AG04449 (cell line): ENCODE measurements around the gene PAIP2.
A peak's percentile ranks its signal among the peaks of the same experiment; 100 is the strongest.

Source experiments
- CTCF ChIA-PET: fragments of 350-600 bp; formaldehyde crosslinking; extraction: SDS; loops from one replicate; lab custom pipeline; 2021; ENCODE audit warnings: antibody characterized with exemption; lab: Yijun Ruan, JAX
- POLR2A ChIA-PET: fragments of 400-600, 350-600 bp; formaldehyde crosslinking; extraction: SDS; loops from one replicate; lab custom pipeline; 2020; ENCODE audit warnings: antibody characterized with exemption, inconsistent platforms; lab: Yijun Ruan, JAX
- DNase-seq: peaks from one replicate; pipeline ENCODE4 v3.0.0-alpha.2; 2010; ENCODE audit warnings: low read depth, low spot score
- H3K4me3 ChIP-seq: 2 replicates; pipeline ENCODE4 v1.5.1; 2011; ENCODE audit warnings: low read depth, mild to moderate bottlenecking, control low read depth, low read length
- TF ChIP-seq, protein P1 (sequence below): IDR thresholded peaks from one replicate; pipeline ENCODE4 v1.5.1; 2011; ENCODE audit warnings: mild to moderate bottlenecking, moderate library complexity, low read length, control low read depth, inconsistent platforms; ENCODE audit not compliant: insufficient read depth; ENCODE audit errors: missing control alignments

The PAIP2 gene

DNA sequence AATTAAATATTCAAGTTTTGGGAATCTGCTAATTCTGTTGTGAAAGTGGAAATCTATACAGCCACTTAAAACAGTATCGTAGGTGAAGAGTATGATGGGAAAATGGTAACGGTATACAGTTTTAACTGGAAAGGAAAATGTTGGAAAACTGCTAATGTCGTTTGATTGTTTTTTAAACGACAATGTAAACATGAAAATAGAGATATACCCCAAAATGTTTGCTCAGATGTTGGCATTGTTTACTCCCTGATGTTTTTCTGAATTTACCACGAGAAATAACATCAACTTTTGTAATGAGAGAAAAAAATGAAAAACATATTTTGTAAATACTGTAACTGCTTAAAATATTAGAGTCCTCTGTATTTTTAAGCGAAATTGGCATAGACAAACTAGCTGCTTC, 45.5 kb upstream of the PAIP2 start:
- TF ChIP-seq, protein P1, sequence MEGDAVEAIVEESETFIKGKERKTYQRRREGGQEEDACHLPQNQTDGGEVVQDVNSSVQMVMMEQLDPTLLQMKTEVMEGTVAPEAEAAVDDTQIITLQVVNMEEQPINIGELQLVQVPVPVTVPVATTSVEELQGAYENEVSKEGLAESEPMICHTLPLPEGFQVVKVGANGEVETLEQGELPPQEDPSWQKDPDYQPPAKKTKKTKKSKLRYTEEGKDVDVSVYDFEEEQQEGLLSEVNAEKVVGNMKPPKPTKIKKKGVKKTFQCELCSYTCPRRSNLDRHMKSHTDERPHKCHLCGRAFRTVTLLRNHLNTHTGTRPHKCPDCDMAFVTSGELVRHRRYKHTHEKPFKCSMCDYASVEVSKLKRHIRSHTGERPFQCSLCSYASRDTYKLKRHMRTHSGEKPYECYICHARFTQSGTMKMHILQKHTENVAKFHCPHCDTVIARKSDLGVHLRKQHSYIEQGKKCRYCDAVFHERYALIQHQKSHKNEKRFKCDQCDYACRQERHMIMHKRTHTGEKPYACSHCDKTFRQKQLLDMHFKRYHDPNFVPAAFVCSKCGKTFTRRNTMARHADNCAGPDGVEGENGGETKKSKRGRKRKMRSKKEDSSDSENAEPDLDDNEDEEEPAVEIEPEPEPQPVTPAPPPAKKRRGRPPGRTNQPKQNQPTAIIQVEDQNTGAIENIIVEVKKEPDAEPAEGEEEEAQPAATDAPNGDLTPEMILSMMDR, result no peak
- POLR2A ChIA-PET, result no interaction called here
- H3K4me3 ChIP-seq, result peak overlapping the region; percentile 85; the same call in 1 of the 2 replicates
- CTCF ChIA-PET, result interaction anchor here (1.6 kb wide), 1 partner anchor 46 kb away, joined by 3 read pairs; the partner anchor contains the start of gene PAIP2
- DNase-seq, result no peak

DNA sequence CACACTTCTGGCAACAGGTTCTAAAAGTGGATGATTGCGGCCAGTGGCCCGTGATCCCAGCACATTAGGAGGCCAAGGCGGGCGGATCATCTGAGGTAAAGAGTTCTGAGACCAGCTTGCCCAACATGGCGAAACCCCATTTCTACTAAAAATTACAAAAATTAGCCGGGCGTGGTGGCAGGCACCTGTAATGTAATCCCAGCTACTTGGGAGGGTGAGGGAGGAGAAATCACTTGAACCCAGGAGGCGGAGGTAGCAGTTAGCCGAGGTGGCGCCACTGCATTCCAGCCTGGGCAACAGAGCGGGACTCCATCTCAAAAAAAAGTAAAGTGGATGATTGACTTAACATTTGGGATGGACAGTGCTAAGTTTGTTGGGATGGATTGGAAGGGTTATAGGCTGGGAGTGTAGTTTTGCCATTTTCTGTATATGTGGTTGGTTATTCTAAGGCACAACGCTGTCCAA, 44.8 kb upstream of the PAIP2 start:
- CTCF ChIA-PET, result interaction anchor here (1.6 kb wide), 1 partner anchor 16 kb away, joined by 5 read pairs; no protein-coding TSS in a partner anchor
- DNase-seq, result no peak
- no peak overlapping the region for H3K4me3 ChIP-seq
- TF ChIP-seq, protein P1, result no peak
- POLR2A ChIA-PET, result no interaction called here

DNA sequence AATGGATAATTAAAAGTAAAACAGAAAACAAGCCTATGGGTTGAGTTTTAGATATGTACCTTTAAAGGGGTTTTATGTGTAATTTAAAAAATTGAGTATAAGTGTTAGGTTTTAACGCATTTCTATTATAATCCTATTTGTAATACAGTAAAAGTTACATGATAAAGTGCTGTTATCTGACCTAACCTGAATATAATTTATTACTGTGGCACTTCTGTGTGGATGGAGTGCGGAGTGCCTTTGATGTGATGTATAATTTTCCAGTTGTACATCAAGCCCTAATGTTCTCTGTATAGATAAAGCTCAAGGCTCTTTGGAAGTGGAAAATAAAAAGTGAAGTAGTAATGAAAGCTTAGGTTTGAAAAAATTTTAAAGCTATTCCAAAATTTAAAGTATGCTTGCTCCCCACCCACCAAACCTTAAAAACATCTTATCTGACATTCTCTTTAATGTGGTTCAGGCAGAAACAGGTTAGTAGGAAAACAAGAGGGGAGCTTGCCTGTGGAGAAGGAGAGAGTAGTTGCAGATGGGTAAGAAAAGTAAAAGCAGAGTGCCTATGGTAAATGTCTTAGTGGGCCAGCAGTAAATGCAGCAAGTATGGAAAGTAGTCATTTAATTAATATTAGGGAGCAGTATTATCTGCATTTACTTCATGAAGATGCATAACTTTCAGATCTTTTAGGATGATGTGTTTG, 44.1 kb upstream of the PAIP2 start:
- TF ChIP-seq, protein P1, result no peak
- ChIA-PET CTCF (interaction anchor here (1.6 kb wide), 1 partner anchor 15 kb away, joined by 5 read pairs; no protein-coding TSS in a partner anchor), POLR2A (no interaction called here)
- H3K4me3 ChIP-seq, result no peak overlapping the region
- DNase-seq, result no peak

DNA sequence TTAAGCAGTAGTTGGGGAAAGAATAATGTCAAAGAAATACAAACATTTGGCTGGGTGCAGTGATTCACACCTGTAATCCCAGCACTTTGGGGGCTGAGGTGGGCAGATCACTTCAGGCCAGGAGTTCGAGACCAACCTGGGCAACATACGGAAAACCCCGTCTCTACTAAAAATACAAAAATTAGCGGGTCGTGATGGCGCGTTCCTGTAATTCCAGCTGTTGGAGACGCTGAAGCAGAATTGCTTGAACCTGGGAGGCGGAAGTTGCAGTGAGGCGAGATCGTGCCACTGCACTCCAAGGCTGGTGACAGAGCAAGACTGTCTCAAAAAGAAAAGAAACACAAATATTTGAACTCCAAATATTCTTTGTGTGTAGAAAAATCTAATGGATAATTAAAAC, 43.4 kb upstream of the PAIP2 start:
- H3K4me3 ChIP-seq, result no peak overlapping the region
- ChIA-PET CTCF (interaction anchor here (1.1 to 1.6 kb wide), 2 partner anchors 14 to 19 kb away, joined by 3 to 5 read pairs; no protein-coding TSS in a partner anchor), POLR2A (no interaction called here)
- no peak for DNase-seq
- TF ChIP-seq, protein P1, result no peak

DNA sequence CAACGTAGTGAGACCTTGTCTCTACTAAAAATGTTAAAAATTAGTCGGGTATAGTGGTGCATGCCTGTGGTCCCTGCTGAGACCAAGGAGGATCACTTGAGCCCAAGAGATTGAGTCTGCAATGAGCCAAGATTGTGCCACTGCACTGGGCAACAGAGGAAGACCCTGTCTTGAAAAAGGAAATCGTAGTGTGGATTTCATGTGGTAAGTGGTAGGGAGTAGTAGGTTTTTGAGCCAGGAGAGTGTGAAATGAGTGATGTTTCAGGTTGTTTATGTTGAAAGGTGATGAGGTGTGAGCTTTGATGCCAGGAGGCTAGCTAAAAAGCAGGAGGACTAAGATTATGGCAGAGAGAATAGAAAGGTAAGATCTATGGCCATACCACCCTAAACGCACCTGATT, 42.2 kb upstream of the PAIP2 start:
- no peak overlapping the region for H3K4me3 ChIP-seq
- TF ChIP-seq, protein P1, result no peak
- ChIA-PET CTCF (interaction anchor here (0.8 to 1.5 kb wide), 2 partner anchors 11 to 42 kb away, joined by 3 read pairs; partner anchors contain the start of gene PAIP2), POLR2A (no interaction called here)
- DNase-seq, result no peak

DNA sequence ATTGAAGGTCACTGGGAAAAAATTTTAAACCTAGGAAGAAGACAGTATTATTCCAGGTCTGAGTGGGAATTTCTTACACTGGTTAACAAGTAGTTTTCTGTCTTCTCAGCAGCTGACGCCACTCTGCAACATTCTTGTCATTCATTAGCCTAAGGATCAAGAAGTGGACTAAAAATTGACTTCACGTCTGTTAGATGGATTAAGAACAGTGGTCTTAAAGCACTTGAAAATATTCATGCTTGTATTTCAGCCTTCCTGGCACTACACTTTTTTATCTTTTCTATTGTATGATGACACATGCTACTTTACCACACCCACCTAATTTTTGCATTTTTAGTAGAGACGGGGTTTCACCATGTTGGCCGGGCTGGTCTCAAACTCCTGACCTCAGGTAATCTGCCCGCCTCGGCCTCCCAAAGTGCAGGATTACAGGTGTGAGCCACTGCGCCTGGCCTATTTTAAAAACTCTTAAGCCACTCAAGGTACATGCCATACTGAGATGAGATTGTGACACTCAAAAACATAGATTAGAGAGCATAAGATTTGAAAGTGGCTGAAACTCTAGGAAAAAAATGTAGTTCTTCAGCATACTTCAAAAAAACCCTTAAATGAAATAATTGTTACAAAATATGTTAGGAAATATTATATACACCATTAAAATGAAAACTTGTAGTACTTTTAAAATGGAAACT, 39.7 kb upstream of the PAIP2 start:
- POLR2A ChIA-PET, result no interaction called here
- H3K4me3 ChIP-seq, result no peak overlapping the region
- TF ChIP-seq, protein P1, result no peak
- CTCF ChIA-PET, result interaction anchor here (2.0 to 2.4 kb wide), 2 partner anchors 8 to 39 kb away, joined by 7 to 8 read pairs; partner anchors contain the start of genes MATR3 and PAIP2
- DNase-seq, result no peak
